B cell (primary cell): ENCODE measurements around the gene ANKRD44. TPM values are rescaled to one million over a fixed set of nuclear protein-coding genes. Genes with fewer than 3 reads are reported as not detected.
"Not testable (repeated sequence)": the region's sequence is repeated elsewhere in the genome, so short reads cannot be mapped to it uniquely, and the experiment has no call there.

Experiments
- ATAC-seq: fragments of 200-7000 bp; cut with Tn5 transposase; one replicate; pipeline ENCODE4 v1.10.0; 2021; ENCODE audit warnings: low read depth, mild to moderate bottlenecking, moderate number of reproducible peaks, moderate library complexity
- CTCF ChIA-PET: fragments of 350-600 bp; sonication (Branson Sonifier 250); formaldehyde crosslinking; loops from one replicate; lab custom pipeline; 2021; ENCODE audit warnings: antibody characterized with exemption, inconsistent platforms; lab: Charles Lee
- POLR2A ChIA-PET: fragments of 350-600 bp; sonication (Branson Sonifier 250); formaldehyde crosslinking; loops from one replicate; lab custom pipeline; 2021; ENCODE audit warnings: antibody characterized with exemption; lab: Charles Lee
- DNase-seq: peaks from one replicate; pipeline ENCODE4 v3.0.0; 2013
- H2AFZ ChIP-seq: 2 replicates; pipeline ENCODE4 v1.6.1; 2012; ENCODE audit warnings: mild to moderate bottlenecking, low read depth, low read length; ENCODE audit not compliant: insufficient read depth, poor library complexity, severe bottlenecking
- H3K27ac ChIP-seq, 2 donors: 1 replicate in 1 of 2; 2 replicates in 1 of 2; pipeline ENCODE4 v1.5.1; 2012 to 2013; ENCODE audit warnings: low read length in 2 of 2, mild to moderate bottlenecking in 2 of 2, moderate library complexity in 1 of 2
- H3K27me3 ChIP-seq, 4 experiments: fragments of 200-600 bp in 1 of 4; sonication (generic) in 1 of 4; replicated peaks in 1 of 4; 1 replicate in 2 of 4; 2 replicates in 2 of 4; pipeline versions ENCODE4 v1.6.1 to v1.7.0; 2013 to 2016; ENCODE audit warnings: low read length in 3 of 4, mild to moderate bottlenecking in 2 of 4, mixed read lengths in 1 of 4, moderate library complexity in 1 of 4; ENCODE audit not compliant: insufficient read depth in 4 of 4, control insufficient read depth in 3 of 4; ENCODE audit errors: control extremely low read depth in 1 of 4
- H3K36me3 ChIP-seq, 2 experiments: replicated peaks in 1 of 2; 1 replicate in 1 of 2; 2 replicates in 1 of 2; pipeline versions ENCODE4 v1.6.1 to v1.7.1; 2013; ENCODE audit warnings: low read length in 1 of 2; ENCODE audit not compliant: insufficient read depth in 2 of 2, control insufficient read depth in 1 of 2; ENCODE audit errors: control extremely low read depth in 1 of 2, extremely low read depth in 1 of 2
- H3K4me1 ChIP-seq, 2 donors: fragments of 200-600 bp in 1 of 2; sonication (generic) in 1 of 2; 1 replicate in 1 of 2; 2 replicates in 1 of 2; pipeline versions ENCODE4 v1.5.1 to v1.6.1; 2013 to 2017; ENCODE audit warnings: low read length in 2 of 2; ENCODE audit not compliant: control insufficient read depth in 2 of 2, insufficient read depth in 2 of 2
- H3K4me2 ChIP-seq: replicated peaks from 2 replicates; pipeline ENCODE3; 2012; ENCODE audit warnings: mild to moderate bottlenecking, low read depth, low read length; ENCODE audit not compliant: poor library complexity, severe bottlenecking
- H3K4me3 ChIP-seq, 5 experiments: fragments of 200-600 bp in 1 of 5; sonication (generic) in 1 of 5; 1 replicate in 3 of 5; 2 replicates in 2 of 5; pipeline versions ENCODE4 v1.5.1 to v1.7.0; 2011 to 2016; ENCODE audit warnings: low read length in 4 of 5, mild to moderate bottlenecking in 4 of 5, low read depth in 2 of 5, control low read depth in 1 of 5, moderate library complexity in 1 of 5; ENCODE audit not compliant: insufficient read depth in 1 of 5; ENCODE audit errors: control extremely low read depth in 1 of 5, extremely low read depth in 1 of 5
- H3K79me2 ChIP-seq: fragments of 200-600 bp; sonication (generic); one replicate; pipeline ENCODE4 v1.6.0; 2016; ENCODE audit warnings: low read length; ENCODE audit not compliant: control insufficient read depth, insufficient read depth
- H3K9ac ChIP-seq: fragments of 200-600 bp; sonication (generic); 2 replicates; pipeline ENCODE4 v1.6.1; 2017; ENCODE audit warnings: mild to moderate bottlenecking, low read length, moderate library complexity
- H3K9me3 ChIP-seq, 3 donors: one replicate each; pipeline versions ENCODE4 v1.6.1 to v1.7.1; 2013; ENCODE audit warnings: low read length in 2 of 3; ENCODE audit not compliant: control insufficient read depth in 2 of 3, insufficient read depth in 1 of 3; ENCODE audit errors: control extremely low read depth in 1 of 3
- H4K20me1 ChIP-seq: 2 replicates; pipeline ENCODE4 v1.6.0; 2012; ENCODE audit warnings: mild to moderate bottlenecking, low read length; ENCODE audit not compliant: insufficient read depth, control insufficient read depth, poor library complexity, severe bottlenecking
- H3K27ac Mint-ChIP-seq: one replicate; pipeline ENCODE4 v1.8.0; 2021; ENCODE audit warnings: mixed read lengths
- H3K27me3 Mint-ChIP-seq: one replicate; pipeline ENCODE4 v1.8.0; 2021; ENCODE audit warnings: mixed read lengths
- H3K4me1 Mint-ChIP-seq: one replicate; pipeline ENCODE4 v1.8.0; 2021; ENCODE audit warnings: mixed read lengths
- H3K4me3 Mint-ChIP-seq: one replicate; pipeline ENCODE4 v1.8.0; 2021; ENCODE audit warnings: mixed read lengths
- H3K9me3 Mint-ChIP-seq: one replicate; pipeline ENCODE4 v1.8.0; 2022; ENCODE audit warnings: mixed read lengths; ENCODE audit not compliant: insufficient read depth
- CTCF ChIP-seq: fragments of 200-600 bp; IDR thresholded peaks from one replicate; pipeline ENCODE4 v1.8.0; 2022; ENCODE audit warnings: antibody characterized with exemption, mild to moderate bottlenecking
- EZH2 ChIP-seq: IDR thresholded peaks from 2 replicates; pipeline ENCODE4 v1.6.1; 2012; ENCODE audit warnings: borderline replicate concordance, low read depth, mild to moderate bottlenecking, moderate library complexity, low read length; ENCODE audit not compliant: insufficient read depth, poor library complexity, severe bottlenecking
- WGBS: methylation state at CpG from one replicate; pipeline ENCODE4 v1.1.5; 2013; ENCODE audit warnings: missing lambda C conversion rate; ENCODE audit not compliant: insufficient coverage; 5-methylcytosine and 5-hydroxymethylcytosine counted together
- intact Hi-C: fragments of 100-400 bp; cut with micrococcal nuclease; formaldehyde crosslinking; loops from one replicate; pipeline ENCODE4 v1.10.0; 2022
- polyA plus RNA-seq: library from polyadenylated mRNA; depleted of rRNA; stranded (reverse); fragments of >200 nt; gene quantifications from 2 replicates; pipeline ENCODE4 v1.2.3, GENCODE V29; 2012
- total RNA-seq, 2 donors: library from RNA; stranded (reverse); fragments of 120-200 nt in 1 of 2; gene quantifications; 1 replicate in 1 of 2; 2 replicates in 1 of 2; pipeline versions ENCODE4 v1.2.3 to v1.2.4, GENCODE V29; 2013 to 2022

Gene ANKRD44
- total and polyA plus RNA-seq, 2 donors (not counting 1 experiment from before 2014, with no cell fraction given), result 92.6 to 457 TPM

DNA sequence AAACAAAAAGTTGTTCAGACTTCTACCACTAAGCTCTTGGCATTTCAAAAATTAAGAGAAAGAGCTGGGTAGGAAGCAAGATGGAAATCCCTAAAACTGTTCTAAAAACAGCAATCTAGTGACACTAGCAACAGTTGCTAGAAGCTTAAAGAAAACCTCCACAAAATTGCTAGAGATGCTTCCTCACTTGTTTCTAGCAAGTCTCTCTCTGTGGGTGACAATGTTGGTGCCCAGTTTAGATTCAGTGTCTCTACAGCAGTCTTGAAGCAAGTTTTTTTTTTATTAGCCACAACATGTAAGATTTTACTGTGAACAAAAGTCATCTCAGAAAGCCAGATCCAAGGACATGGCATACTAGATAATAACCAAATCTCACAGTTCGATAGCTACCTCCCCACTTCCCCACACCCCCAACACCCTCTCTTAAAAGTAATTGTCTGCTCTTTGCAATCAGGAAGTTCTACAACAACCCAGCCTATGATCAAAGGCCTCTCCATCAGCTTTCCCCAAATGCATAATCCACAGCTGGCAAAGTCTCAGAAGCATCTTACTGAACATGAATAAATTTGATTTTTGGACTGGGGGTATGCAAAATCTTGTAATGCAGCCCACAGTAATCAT is 70.0 kb downstream of the ANKRD44 start:
- peak overlapping the region in 1 of 5 experiments; percentile 24 for H3K4me3 ChIP-seq
- peak; percentile 56 for ATAC-seq

GRCh38 chr2:197240018-197240417 is 70.6 kb downstream of the ANKRD44 start:
- peaks cover 99% of the 10 kb centered on the region for H3K79me2 ChIP-seq
- H4K20me1 ChIP-seq, result peaks cover 55% of the 10 kb centered on the region
- H3K36me3 ChIP-seq, H3K27me3 ChIP-seq, H2AFZ ChIP-seq, H3K9me3 Mint-ChIP-seq, H3K9me3 ChIP-seq, H3K27me3 Mint-ChIP-seq, DNase-seq: not testable (repeated sequence)
- peak overlapping the region; percentile 31 to 80 for H3K27ac ChIP-seq
- peak overlapping the region; percentile 90 for H3K27ac Mint-ChIP-seq
- POLR2A ChIA-PET, result interaction anchor here (0.7 to 0.9 kb wide), 2 partner anchors 34 to 42 kb away, joined by 3 to 5 read pairs; no protein-coding TSS in a partner anchor
- peak; percentile 11 for ATAC-seq
- peak overlapping the region in 1 of 5 experiments; percentile 30 for H3K4me3 ChIP-seq
- CTCF ChIA-PET, result interaction anchor here (0.9 to 1.6 kb wide), 11 partner anchors 9 to 124 kb away, joined by 3 to 8 read pairs (median 6); partner anchors contain the start of gene ANKRD44
- 40% methylated on average over 4 of the region's 7 CpGs for WGBS
- peak overlapping the region; percentile 25 for H3K9ac ChIP-seq
- H3K4me2 ChIP-seq, result peak overlapping the region; percentile 67
- peaks cover 82% of the 10 kb centered on the region for H3K4me1 Mint-ChIP-seq
- H3K4me3 Mint-ChIP-seq, result peak overlapping the region; percentile 57
- intact Hi-C loops, result loop anchor here (2.0 kb wide), 2 partner anchors 17 to 19 kb away; no protein-coding TSS in a partner anchor
- peaks cover 72 to 81% of the 10 kb centered on the region in 2 donors for H3K4me1 ChIP-seq

More for the DNA sequence above, 70.0 kb downstream of the ANKRD44 start:
- H3K27me3 Mint-ChIP-seq, result no peaks in the 10 kb centered on the region
- H3K9ac ChIP-seq, result peak overlapping the region; percentile 25
- peaks cover 99% of the 10 kb centered on the region for H3K79me2 ChIP-seq
- H4K20me1 ChIP-seq, result peaks cover 51% of the 10 kb centered on the region
- H3K4me1 Mint-ChIP-seq, result peaks cover 83% of the 10 kb centered on the region
- no peak overlapping the region for H2AFZ ChIP-seq
- peak; percentile 44 for DNase-seq
- H3K4me2 ChIP-seq, result peak overlapping the region; percentile 67
- CTCF ChIA-PET, result interaction anchor here (0.9 to 1.6 kb wide), 11 partner anchors 8 to 124 kb away, joined by 3 to 8 read pairs (median 6); partner anchors contain the start of gene ANKRD44
- H3K4me3 Mint-ChIP-seq, result peak overlapping the region; percentile 57
- 0% methylated on average over 1 of the region's 1 CpG for WGBS
- POLR2A ChIA-PET, result interaction anchor here (0.7 to 1.4 kb wide), 3 partner anchors 22 to 43 kb away, joined by 3 to 5 read pairs (median 4); no protein-coding TSS in a partner anchor
- TF ChIP-seq EZH2 (no peak), CTCF (no peak)
- H3K27ac ChIP-seq, result peak overlapping the region; percentile 31 to 80
- H3K27ac Mint-ChIP-seq, result peak overlapping the region; percentile 90
- no peaks in the 10 kb centered on the region for H3K27me3 ChIP-seq
- no peaks in the 10 kb centered on the region for H3K9me3 Mint-ChIP-seq
- intact Hi-C loops, result loop anchor here (2.0 kb wide), 2 partner anchors 18 kb away; no protein-coding TSS in a partner anchor
- H3K36me3 ChIP-seq, result peaks cover 4 to 7% of the 10 kb centered on the region in 2 experiments
- peaks cover 0 to 3% (median 0%) of the 10 kb centered on the region in 3 donors for H3K9me3 ChIP-seq
- peaks cover 71 to 82% of the 10 kb centered on the region in 2 donors for H3K4me1 ChIP-seq
